Hematopoietic multipotent progenitor cell (in vitro differentiated cells): ENCODE results near the gene B4GALT6. TPM values are rescaled to one million over a fixed set of nuclear protein-coding genes. Genes with fewer than 3 reads are reported as not detected.

Experiments
- DNase-seq, 3 donors: peaks; one replicate each; pipeline ENCODE4 v3.0.0-alpha.2; 2011 to 2015; ENCODE audit warnings: low read depth in 2 of 3, low spot score in 2 of 3
- total RNA-seq: library from RNA; depleted of rRNA; stranded (reverse); fragments of >200 nt; gene quantifications from one replicate; pipeline ENCODE4 v1.2.3, GENCODE V29; 2012

The B4GALT6 gene
- total RNA-seq, 1 donor, result 12.1 TPM

DNA sequence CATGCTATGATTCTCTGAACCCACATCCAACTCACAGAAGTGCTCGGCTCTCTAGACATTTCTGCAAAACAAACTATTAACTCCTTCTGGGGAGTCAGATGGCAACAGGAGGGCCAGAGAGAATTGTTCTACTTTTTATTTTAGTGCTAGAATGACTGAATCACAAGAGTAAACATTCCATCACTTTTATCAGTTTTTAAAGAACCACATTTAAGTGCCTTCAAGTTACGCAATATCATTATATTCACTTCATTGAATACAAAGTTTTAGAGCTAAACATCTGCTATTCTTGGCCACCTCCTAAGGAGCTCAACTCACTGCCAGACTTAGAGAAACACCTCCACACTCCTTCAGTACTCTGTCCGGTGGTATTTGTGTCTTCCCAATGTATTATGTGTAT lies 22.4 kb downstream of the B4GALT6 start:
- no peak for DNase-seq

- DNase-seq, result no peak
These were observed 23.6 kb downstream of the B4GALT6 start for GRCh38 chr18:31660763-31661162.

GRCh38 chr18:31659576-31660177 lies 24.7 kb downstream of the B4GALT6 start:
- no peak for DNase-seq

- DNase-seq, result peak in 2 of 3 donors; percentile 77 to 89
These were observed 25.5 kb downstream of the B4GALT6 start for GRCh38 chr18:31658670-31659575.

DNA sequence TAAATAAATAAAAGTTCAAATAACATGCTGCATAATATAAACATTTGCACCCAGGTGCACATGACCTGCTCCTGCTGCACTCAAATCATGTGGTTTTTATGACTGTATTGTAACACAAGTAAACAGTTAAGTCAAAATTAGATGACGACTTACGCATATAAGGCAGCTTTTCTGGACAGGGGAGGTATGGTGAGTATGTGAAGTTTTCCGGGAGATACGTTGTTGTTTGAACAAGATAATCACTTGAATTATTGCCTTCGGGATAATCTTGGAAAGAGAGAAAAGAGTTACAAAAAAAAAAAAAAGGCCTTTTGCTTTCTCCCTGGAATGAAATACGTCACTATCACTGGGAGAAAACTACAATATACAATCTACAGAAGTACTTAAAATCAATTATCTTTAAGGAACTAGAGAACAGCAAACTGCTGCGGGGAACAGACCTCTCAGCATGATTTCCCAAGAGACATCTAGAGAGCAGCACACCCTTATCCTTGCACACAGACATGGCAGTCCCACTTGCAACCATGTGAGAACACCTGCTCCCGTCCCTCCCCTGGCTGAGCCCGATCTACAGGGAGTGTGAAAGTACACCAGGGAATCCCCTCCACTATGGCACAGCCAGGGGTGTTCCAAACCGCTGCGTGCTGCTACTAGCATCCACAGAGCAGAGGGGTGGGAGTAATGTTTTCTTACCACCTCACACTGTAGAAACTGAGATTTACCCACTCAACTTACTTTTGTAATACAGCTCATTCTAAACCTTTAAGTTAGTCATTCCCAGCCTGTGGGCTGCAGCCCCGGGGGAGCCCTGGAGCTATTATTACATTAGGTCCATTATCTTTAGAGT lies 26.3 kb downstream of the B4GALT6 start:
- DNase-seq, result no peak

GRCh38 chr18:31656754-31657153 lies 27.6 kb downstream of the B4GALT6 start:
- no peak for DNase-seq

DNA sequence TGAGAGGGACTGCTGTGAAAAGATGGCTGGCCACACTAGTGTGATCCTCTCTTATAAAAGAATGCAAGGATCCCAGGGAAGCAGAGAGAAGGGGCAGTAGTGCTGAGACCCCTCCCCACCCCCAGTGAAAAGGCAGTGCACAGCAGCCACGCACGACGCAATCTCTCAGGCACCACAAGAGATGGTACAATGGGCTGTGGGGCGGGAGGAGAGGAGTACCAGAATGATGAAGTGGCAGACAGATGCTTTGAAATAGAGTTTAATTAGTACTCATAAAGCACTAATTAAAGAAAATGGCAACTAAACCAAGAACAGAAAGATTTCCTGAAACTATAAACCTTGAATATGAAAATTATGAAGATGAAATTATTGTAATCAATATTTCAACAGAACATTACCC lies 29.0 kb downstream of the B4GALT6 start:
- DNase-seq, result peak in 1 of 3 donors; percentile 53

DNA sequence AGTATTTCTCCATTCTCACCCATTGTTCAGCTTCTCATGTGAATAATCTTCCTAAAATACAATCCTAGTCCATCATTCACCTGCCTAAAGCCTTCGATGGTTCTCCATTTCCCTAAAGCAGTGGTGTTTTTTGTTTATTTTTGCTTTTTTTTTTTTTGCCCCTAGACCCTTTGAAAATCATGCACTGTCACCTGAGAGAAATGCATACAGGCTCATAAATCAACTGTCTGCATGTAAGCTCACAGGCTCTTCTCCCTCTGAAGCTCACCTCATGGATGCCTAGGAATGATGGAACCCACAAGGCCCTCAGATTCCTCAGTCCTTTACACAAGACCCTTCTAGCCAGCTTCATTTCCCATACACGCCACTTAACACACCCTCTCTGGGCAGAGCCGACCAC lies 31.5 kb downstream of the B4GALT6 start:
- no peak for DNase-seq

GRCh38 chr18:31652357-31652756 lies 32.0 kb downstream of the B4GALT6 start:
- DNase-seq, result peak in 1 of 3 donors; percentile 73

DNA sequence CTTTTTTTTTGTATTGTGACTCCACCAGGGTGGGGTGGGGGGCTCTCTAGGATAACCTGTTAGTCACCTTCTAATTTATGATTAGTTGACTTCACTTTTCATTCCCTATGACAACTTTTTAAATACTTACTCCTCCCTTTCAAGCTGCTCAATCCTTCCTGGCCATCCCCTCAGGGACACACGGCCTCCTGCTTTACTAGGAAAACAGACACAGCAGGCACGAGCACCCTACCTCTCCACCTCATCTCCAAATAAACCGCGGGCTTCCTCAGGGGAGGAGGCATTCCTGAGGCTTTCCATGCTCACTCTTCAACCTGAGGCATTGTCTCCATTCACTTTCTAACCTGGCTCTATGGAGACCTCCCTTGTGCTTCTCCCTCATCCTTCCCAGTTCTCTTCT lies 33.0 kb downstream of the B4GALT6 start:
- DNase-seq, result no peak

DNA sequence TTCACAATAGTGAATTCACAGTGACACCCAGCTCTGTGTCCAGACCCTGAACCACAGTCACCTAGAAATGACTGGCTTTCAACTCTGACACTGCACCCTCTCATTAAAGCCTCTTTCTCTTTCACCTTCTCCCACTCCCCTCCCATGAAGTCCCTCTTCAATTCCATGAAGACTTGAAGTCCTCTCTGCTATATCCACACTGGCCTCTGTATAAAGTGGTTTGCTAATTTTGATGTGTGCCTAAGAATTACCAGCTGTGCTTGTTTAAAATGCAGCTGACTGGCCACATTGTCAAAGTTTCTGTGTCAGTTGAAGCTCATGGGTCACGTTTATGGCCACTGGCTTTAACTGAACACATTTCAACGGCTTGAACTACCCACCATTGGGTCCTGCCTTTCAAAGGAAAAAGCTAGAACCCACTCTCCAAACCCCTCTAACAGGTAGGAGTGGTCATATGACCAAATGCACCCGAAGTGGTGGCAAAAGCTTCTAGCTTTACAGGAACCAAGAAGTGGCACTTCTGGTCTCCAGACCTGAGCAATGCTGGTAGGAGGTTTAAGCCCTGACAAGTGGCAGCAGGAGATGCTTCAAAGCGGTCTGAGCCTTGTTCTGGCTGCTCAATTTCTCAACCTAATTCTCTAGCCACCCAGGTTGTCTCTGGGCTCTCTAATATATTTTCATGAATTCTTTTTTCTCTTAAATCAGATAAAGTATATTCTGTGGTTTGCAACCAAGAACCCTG lies 34.2 kb downstream of the B4GALT6 start:
- no peak for DNase-seq

DNA sequence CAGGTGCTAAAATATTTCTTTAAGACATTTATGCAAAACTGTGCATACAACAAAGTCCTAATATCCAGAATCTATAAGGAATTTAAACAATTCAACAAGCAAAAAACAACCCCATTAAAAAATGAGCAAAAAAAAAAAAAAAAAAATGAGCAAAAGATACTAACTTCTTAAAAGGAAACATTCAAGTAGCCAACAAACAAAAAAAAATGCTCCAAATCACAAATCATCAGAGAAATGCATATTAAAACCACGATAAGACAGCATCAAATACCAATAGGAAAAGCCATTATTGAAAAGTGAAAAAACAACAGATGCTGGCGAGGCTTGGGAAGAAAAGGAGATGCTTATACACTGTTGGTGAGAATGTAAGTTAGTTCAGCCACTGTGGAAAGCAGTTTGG lies 34.9 kb downstream of the B4GALT6 start:
- no peak for DNase-seq

- DNase-seq, result no peak
These were observed 35.4 kb downstream of the B4GALT6 start for GRCh38 chr18:31648966-31649429.

DNA sequence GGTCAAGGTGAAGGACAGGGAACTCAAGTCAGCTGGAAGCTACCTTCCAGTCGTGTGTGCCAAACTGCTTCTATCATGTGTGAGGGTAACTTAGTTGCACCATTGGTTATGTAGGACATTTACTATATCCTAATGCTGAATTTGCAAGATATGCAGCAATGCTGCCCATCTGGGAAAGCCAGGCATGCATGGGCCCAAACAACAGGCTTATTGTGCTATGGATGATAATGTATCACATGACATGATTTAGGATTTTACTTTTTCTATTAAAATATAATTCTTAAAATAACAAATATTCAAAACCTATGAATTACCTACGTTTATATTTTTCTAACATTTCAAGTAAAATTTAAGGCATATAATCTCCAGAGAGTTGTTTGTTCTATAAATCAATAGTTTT lies 35.9 kb downstream of the B4GALT6 start:
- no peak for DNase-seq

- no peak for DNase-seq
These were observed 37.1 kb downstream of the B4GALT6 start for GRCh38 chr18:31647127-31647753.

- no peak for DNase-seq
These were observed 37.9 kb downstream of the B4GALT6 start for GRCh38 chr18:31646332-31647126.

- DNase-seq, result no peak
These were observed 39.0 kb downstream of the B4GALT6 start for GRCh38 chr18:31645411-31645810.

DNA sequence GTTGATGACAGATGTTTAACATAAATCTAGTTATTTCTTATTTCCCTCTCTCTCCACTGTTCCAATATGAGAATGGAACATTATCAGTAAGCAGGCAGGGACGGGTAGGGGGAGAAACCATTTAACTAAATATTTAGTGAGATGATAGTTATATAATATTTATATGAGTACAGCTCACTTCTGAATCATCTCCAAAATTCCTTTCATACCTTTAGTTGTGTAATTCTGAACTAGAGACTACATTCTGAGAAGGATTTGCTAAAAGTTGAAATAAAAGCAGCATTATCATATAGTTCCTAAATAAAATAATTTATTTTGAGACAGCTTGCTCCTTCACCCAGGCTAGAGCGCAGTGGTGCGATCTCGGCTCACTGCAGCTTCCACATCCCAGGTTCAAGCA lies 41.4 kb downstream of the B4GALT6 start:
- no peak for DNase-seq

- no peak for DNase-seq
These were observed 46.9 kb downstream of the B4GALT6 start for GRCh38 chr18:31637445-31637844.
